ENCODE data around the gene NAALAD2. TPM values are rescaled to one million over a fixed set of nuclear protein-coding genes. Genes with fewer than 3 reads are reported as not detected.
"Not testable (repeated sequence)": the region's sequence is repeated elsewhere in the genome, so short reads cannot be mapped to it uniquely, and the experiment has no call there.

The NAALAD2 gene
- polyA plus RNA-seq, result not detected in 3 replicates
- polyA plus RNA-seq (2011; ENCODE audit: low read depth), result not detected
- not detected in 2 replicates for polyA plus RNA-seq (2011; cell fraction: cytosol; rRNA removed)
- polyA plus RNA-seq (2011; cell fraction: nucleus; rRNA removed), result not detected in 2 replicates
- polyA plus RNA-seq (2012; ENCODE audit: low replicate concordance), result 0.07 and 0.27 TPM in 2 replicates
- not detected in 3 replicates for polyA minus RNA-seq
- not detected for polyA minus RNA-seq (2011; cell fraction: cytosol; rRNA and poly(A)+ RNA removed)
- polyA minus RNA-seq (2011; cell fraction: nucleus; rRNA and poly(A)+ RNA removed), result not detected in 2 replicates

DNA sequence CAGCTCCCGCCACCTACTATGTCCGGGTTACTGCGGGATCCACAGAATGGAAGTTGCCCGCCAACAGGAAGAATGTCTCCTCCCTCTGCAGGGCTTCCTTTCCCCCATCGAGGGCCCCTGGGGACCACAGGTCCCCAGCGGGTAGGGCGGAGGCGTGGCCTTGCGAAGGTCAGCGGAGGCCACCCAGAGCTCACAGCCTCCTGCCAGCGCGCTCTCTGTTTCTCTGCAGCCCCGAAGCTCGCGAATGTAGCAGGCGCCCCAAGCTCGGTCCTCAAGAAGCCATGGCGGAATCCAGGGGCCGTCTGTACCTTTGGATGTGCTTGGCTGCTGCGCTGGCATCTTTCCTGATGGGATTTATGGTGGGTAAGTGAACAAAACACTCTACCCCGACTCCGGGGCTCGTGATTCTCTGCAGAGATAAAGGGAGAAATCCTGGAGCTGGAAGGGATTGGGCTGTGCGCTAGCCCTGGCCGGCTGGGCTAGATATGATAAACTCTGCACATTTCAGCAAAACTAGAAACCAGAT is at the start of gene NAALAD2:
NAALAD2 (plus strand) TSS at position 186 of the 526 bp plus-strand sequence; CDS start at position 282, 96 bp downstream.
- Histone ChIP-seq H3K4me2 (ENCODE audit: control insufficient read depth, extremely low read depth, insufficient read depth, low read depth, low read length) (peak within 1 kb of the TSS; percentile 81), H3K27me3 (ENCODE audit: control insufficient read depth, extremely low read depth, insufficient read depth, low read length) (peaks cover 20% of the 10 kb centered on the region), H3K9ac (ENCODE audit: control insufficient read depth, extremely low read depth, insufficient read depth, low read length) (no peak within 1 kb of the TSS), H3K36me3 (ENCODE audit: control insufficient read depth in 2 of 2, extremely low read depth in 1 of 2, insufficient read depth in 2 of 2, low read length in 2 of 2) (no peaks in the 10 kb centered on the region), H3K9me3 (ENCODE audit: control insufficient read depth, low read depth, low read length) (no peaks in the 10 kb centered on the region), H3K4me1 (ENCODE audit: control insufficient read depth, extremely low read depth, insufficient read depth, low read length) (peaks cover 7% of the 10 kb centered on the region), H3K4me3 (ENCODE audit: control insufficient read depth in 2 of 3, extremely low read depth in 1 of 3, insufficient read depth in 2 of 3, low read depth in 1 of 3, low read length in 3 of 3) (peak within 1 kb of the TSS; percentile 4 to 54 (median 42)), H4K20me1 (ENCODE audit: control insufficient read depth, extremely low read depth, insufficient read depth, low read length) (no peaks in the 10 kb centered on the region), H3K79me2 (ENCODE audit: control insufficient read depth, insufficient read depth, low read length) (no peaks in the 10 kb centered on the region), H2AFZ (ENCODE audit: control insufficient read depth, low read length) (peak within 1 kb of the TSS; percentile 70), H3K27ac (ENCODE audit: control insufficient read depth, insufficient read depth, low read length) (no peak within 1 kb of the TSS), H3K9me1 (ENCODE audit: control insufficient read depth, extremely low read depth, insufficient read depth, low read length) (no peaks in the 10 kb centered on the region)
- no peak for DNase-seq (ENCODE audit: low read depth, low spot score)
- dilution Hi-C loops (cut with MboI; ENCODE audit: extremely low pct_ligation_motif_present, low sequenced_read_pairs), result no loop called here
- no peak for FAIRE-seq
- peak; percentile 24 for TF ChIP-seq EZH2 (IDR thresholded peaks at IDR 0.05; ENCODE audit: low read length)
- TF ChIP-seq, protein P1, sequence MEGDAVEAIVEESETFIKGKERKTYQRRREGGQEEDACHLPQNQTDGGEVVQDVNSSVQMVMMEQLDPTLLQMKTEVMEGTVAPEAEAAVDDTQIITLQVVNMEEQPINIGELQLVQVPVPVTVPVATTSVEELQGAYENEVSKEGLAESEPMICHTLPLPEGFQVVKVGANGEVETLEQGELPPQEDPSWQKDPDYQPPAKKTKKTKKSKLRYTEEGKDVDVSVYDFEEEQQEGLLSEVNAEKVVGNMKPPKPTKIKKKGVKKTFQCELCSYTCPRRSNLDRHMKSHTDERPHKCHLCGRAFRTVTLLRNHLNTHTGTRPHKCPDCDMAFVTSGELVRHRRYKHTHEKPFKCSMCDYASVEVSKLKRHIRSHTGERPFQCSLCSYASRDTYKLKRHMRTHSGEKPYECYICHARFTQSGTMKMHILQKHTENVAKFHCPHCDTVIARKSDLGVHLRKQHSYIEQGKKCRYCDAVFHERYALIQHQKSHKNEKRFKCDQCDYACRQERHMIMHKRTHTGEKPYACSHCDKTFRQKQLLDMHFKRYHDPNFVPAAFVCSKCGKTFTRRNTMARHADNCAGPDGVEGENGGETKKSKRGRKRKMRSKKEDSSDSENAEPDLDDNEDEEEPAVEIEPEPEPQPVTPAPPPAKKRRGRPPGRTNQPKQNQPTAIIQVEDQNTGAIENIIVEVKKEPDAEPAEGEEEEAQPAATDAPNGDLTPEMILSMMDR (optimal IDR thresholded peaks at IDR 0.05 in 1 of 3, IDR thresholded peaks at IDR 0.05 in 1 of 3, conservative IDR thresholded peaks at IDR 0.05 in 1 of 3; ENCODE audit: extremely low read depth in 1 of 3, insufficient read depth in 2 of 3, low read length in 3 of 3), result no peak

- H3K9ac ChIP-seq (ENCODE audit: control insufficient read depth, extremely low read depth, insufficient read depth, low read length); H3K27ac ChIP-seq (ENCODE audit: control insufficient read depth, insufficient read depth, low read length); H3K4me3 ChIP-seq (ENCODE audit: control insufficient read depth in 2 of 3, extremely low read depth in 1 of 3, insufficient read depth in 2 of 3, low read depth in 1 of 3, low read length in 3 of 3); H3K27me3 ChIP-seq (ENCODE audit: control insufficient read depth, extremely low read depth, insufficient read depth, low read length); H3K79me2 ChIP-seq (ENCODE audit: control insufficient read depth, insufficient read depth, low read length); H3K36me3 ChIP-seq (ENCODE audit: control insufficient read depth in 2 of 2, extremely low read depth in 1 of 2, insufficient read depth in 2 of 2, low read length in 2 of 2); FAIRE-seq; H3K9me1 ChIP-seq (ENCODE audit: control insufficient read depth, extremely low read depth, insufficient read depth, low read length); H2AFZ ChIP-seq (ENCODE audit: control insufficient read depth, low read length); dilution Hi-C loops (cut with MboI; ENCODE audit: extremely low pct_ligation_motif_present, low sequenced_read_pairs); DNase-seq (ENCODE audit: low read depth, low spot score); H3K4me2 ChIP-seq (ENCODE audit: control insufficient read depth, extremely low read depth, insufficient read depth, low read depth, low read length); H4K20me1 ChIP-seq (ENCODE audit: control insufficient read depth, extremely low read depth, insufficient read depth, low read length); H3K9me3 ChIP-seq (ENCODE audit: control insufficient read depth, low read depth, low read length); H3K4me1 ChIP-seq (ENCODE audit: control insufficient read depth, extremely low read depth, insufficient read depth, low read length): not testable (repeated sequence)
Observed at GRCh38 chr11:90085650-90086049, 48.8 kb upstream of the NAALAD2 start, which contains the start of gene UBTFL1. Gene UBTFL1 (plus strand): TSS chr11:90085950. CDS start chr11:90085950, 0 bp downstream.

- H3K4me1 ChIP-seq (ENCODE audit: control insufficient read depth, extremely low read depth, insufficient read depth, low read length); H4K20me1 ChIP-seq (ENCODE audit: control insufficient read depth, extremely low read depth, insufficient read depth, low read length); H3K4me3 ChIP-seq (ENCODE audit: control insufficient read depth in 2 of 3, extremely low read depth in 1 of 3, insufficient read depth in 2 of 3, low read depth in 1 of 3, low read length in 3 of 3); H3K4me2 ChIP-seq (ENCODE audit: control insufficient read depth, extremely low read depth, insufficient read depth, low read depth, low read length); H3K27me3 ChIP-seq (ENCODE audit: control insufficient read depth, extremely low read depth, insufficient read depth, low read length); H3K36me3 ChIP-seq (ENCODE audit: control insufficient read depth in 2 of 2, extremely low read depth in 1 of 2, insufficient read depth in 2 of 2, low read length in 2 of 2); H3K9ac ChIP-seq (ENCODE audit: control insufficient read depth, extremely low read depth, insufficient read depth, low read length); DNase-seq (ENCODE audit: low read depth, low spot score); H3K9me1 ChIP-seq (ENCODE audit: control insufficient read depth, extremely low read depth, insufficient read depth, low read length); H3K79me2 ChIP-seq (ENCODE audit: control insufficient read depth, insufficient read depth, low read length); H3K9me3 ChIP-seq (ENCODE audit: control insufficient read depth, low read depth, low read length); H2AFZ ChIP-seq (ENCODE audit: control insufficient read depth, low read length); dilution Hi-C loops (cut with MboI; ENCODE audit: extremely low pct_ligation_motif_present, low sequenced_read_pairs); H3K27ac ChIP-seq (ENCODE audit: control insufficient read depth, insufficient read depth, low read length); FAIRE-seq: not testable (repeated sequence)
Observed at GRCh38 chr11:90088731-90089130, 45.7 kb upstream of the NAALAD2 start.

DNA sequence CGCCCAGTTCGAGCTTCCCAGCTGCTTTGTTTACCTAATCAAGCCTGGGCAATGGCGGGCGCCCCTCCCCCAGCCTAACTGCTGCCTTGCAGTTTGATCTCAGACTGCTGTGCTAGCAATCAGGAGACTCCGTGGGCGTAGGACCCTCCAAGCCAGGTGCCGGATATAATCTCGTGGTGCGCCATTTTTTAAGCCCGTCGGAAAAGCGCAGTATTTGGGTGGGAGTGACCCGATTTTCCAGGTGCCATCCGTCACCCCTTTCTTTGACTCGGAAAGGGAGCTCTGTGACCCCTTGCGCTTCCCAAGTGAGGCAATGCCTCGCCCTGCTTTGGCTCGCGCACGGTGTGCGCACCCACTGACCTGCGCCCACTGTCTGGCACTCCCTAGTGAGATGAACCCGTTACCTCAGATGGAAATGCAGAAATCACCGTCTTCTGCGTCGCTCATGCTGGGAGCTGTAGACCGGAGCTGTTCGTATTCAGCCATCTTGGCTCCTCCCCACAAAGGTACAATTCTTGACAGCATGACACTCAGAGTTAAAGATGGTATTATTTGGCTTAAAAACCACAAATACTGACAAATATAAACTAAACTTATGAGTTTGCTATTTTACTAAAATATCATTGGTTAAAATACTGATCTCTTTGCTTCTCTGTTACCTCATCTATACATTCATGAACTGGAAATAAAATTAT is 39.1 kb upstream of the NAALAD2 start:
- H4K20me1 ChIP-seq (ENCODE audit: control insufficient read depth, extremely low read depth, insufficient read depth, low read length); H3K9me3 ChIP-seq (ENCODE audit: control insufficient read depth, low read depth, low read length); H3K4me1 ChIP-seq (ENCODE audit: control insufficient read depth, extremely low read depth, insufficient read depth, low read length); H3K4me2 ChIP-seq (ENCODE audit: control insufficient read depth, extremely low read depth, insufficient read depth, low read depth, low read length); FAIRE-seq; DNase-seq (ENCODE audit: low read depth, low spot score); H3K27ac ChIP-seq (ENCODE audit: control insufficient read depth, insufficient read depth, low read length); H3K9ac ChIP-seq (ENCODE audit: control insufficient read depth, extremely low read depth, insufficient read depth, low read length); H3K4me3 ChIP-seq (ENCODE audit: control insufficient read depth in 2 of 3, extremely low read depth in 1 of 3, insufficient read depth in 2 of 3, low read depth in 1 of 3, low read length in 3 of 3); H3K9me1 ChIP-seq (ENCODE audit: control insufficient read depth, extremely low read depth, insufficient read depth, low read length); H3K79me2 ChIP-seq (ENCODE audit: control insufficient read depth, insufficient read depth, low read length); dilution Hi-C loops (cut with MboI; ENCODE audit: extremely low pct_ligation_motif_present, low sequenced_read_pairs); H2AFZ ChIP-seq (ENCODE audit: control insufficient read depth, low read length); H3K36me3 ChIP-seq (ENCODE audit: control insufficient read depth in 2 of 2, extremely low read depth in 1 of 2, insufficient read depth in 2 of 2, low read length in 2 of 2); H3K27me3 ChIP-seq (ENCODE audit: control insufficient read depth, extremely low read depth, insufficient read depth, low read length): not testable (repeated sequence)

All from keratinocyte (primary cell).